ENCODE results near the gene KCP.

KCP gene

DNA sequence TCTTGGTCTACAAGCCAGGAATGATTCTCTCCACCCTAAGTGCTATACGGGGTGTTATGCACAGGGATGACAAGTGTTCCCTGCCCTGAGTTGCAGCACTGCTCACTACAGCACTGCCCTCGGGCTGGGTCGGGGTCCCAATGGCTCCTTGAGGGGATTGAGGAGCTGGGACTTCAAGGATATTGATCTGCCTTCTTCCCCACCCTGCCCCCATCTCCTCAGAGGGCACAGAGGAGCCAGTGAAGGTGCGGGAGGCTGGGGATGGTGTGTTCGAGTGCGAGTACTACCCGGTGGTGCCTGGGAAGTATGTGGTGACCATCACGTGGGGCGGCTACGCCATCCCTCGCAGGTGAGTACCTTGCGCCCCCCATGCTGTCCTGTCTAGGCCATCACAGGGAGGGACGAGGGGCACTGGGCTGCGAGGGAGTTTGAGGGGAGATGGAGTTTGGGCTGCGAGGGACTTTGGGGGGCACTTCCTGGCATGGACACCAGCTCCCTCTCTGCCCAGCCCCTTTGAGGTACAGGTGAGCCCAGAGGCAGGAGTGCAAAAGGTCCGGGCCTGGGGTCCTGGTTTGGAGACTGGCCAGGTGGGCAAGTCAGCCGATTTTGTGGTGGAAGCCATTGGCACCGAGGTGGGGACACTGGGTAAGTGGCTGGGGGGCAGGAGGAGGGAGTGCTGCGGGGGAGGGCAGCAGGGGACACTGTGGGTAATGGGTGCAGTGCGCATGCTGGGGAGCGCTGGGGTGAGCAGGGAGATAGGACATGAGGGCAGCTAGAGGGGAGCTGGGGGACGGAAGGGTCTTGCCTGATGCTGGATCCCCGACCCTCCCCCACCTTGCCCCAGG lies 70.0 kb downstream of the KCP start:
- no peak for DNase-seq (ENCODE audit: low read depth)

- DNase-seq (ENCODE audit: low read depth): no peak
These were observed 70.7 kb downstream of the KCP start for GRCh38 chr7:128839751-128840177.

GRCh38 chr7:128838981-128839731 lies 71.4 kb downstream of the KCP start:
- DNase-seq (ENCODE audit: low read depth): no peak

DNA sequence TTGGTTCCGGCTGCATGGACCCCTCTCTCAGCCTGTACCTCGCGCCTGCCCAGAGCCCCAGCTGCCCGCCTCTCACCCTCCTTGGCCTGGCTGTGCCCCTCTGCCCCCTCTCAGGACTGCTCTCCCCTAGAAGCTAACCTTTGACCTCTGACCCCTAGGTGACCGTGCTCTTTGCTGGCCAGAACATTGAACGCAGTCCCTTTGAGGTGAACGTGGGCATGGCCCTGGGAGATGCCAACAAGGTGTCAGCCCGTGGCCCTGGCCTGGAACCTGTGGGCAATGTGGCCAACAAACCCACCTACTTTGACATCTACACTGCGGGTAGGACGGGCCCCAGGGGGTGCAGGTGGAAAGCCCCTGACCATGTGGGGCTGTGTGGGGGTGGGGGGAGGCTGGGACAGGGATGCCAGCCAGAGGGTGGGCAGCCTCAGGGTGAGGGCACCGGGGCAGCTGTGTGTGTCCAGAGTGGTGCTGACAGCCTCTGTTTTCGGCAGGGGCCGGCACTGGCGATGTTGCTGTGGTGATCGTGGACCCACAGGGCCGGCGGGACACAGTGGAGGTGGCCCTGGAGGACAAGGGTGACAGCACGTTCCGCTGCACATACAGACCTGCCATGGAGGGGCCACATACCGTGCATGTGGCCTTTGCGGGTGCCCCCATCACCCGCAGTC lies 72.3 kb downstream of the KCP start:
- no peak for DNase-seq (ENCODE audit: low read depth)

DNA sequence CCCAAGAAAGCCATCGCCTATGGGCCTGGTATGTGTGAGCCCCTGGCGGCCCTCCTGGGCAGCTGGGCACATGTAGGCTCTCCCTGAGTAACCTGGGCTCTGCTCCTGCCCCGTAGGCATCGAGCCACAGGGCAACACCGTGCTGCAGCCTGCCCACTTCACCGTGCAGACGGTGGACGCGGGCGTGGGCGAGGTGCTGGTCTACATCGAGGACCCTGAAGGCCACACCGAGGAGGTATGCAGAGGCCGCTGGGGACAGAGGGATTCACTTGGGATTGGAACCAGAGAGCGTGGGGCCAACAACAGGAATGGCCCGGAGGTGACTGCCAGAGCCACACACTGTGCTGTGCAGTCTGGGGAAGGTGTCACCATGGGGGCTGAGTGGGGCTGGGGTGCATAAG lies 73.0 kb downstream of the KCP start:
- no peak for DNase-seq (ENCODE audit: low read depth)

DNA sequence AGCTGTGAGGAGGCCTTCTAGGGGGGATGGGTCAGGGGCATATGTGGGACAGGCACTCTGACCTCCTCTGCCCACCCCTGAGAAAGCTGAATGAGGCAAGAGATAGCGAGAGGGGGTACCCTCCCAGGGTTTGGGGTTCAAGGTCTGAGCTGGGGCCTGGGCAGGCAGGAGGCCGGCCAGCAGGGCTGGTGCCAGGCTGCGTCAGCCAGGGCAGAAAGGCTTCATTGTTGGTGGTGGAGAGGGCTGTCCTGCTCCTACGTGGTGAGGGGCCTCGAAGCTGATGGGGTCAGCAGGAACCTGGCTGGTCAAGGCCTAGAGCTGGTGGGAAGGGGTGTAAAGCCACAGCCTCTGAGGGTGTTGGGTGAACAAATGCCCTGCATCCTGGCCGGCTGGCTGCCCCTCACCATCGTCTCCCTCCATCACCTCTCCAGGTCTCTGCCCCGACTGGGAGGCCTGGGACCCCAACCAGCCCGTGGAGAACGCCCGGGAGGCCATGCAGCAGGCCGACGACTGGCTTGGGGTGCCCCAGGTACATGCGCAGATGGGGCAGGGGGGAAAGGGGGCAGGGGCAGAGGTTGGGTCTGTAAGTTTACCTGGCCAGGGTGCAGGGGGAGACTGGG lies 73.7 kb downstream of the KCP start:
- no peak for DNase-seq (ENCODE audit: low read depth)

DNA sequence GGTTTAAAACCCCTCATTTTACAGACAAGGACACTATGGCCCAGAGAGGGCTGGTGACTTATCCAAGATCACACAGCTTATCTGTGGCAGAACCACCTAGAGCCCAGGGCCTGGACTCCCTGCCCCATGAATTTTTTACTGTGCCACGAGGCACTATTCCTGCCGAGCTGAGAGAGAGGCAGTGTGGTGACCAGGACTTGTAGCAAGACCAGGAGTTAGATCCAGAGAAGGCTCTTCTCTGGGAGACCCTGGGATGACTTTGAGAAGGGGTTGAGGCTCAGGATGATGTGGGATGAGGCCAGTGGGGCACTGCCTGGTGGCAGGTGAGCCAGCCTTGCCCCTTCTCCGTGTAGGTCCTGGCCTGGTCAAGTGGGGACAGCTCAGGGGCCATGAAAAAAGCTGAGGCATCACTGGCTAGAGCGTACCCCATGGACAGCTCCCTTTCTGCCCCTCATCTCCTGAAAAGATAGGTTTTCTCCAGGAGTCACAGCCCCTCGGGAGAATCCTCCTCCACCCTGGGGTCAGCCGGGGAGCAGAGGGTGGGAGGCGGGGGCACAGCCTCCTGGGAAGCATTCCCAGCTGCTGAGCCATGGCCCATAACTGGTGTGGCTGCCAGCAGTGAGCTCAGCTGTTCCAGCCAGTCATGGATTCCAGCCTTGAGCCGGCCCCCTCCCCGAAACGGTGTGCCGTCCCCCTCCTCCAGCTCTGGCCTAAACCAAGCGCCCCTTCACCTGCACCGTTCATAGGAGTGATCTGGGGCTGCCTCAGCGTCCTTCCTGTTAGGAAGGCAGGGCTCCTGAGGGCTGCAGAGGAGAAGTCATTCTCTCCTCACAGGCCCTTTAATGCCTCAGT lies 74.5 kb downstream of the KCP start:
- no peak for DNase-seq (ENCODE audit: low read depth)

DNA sequence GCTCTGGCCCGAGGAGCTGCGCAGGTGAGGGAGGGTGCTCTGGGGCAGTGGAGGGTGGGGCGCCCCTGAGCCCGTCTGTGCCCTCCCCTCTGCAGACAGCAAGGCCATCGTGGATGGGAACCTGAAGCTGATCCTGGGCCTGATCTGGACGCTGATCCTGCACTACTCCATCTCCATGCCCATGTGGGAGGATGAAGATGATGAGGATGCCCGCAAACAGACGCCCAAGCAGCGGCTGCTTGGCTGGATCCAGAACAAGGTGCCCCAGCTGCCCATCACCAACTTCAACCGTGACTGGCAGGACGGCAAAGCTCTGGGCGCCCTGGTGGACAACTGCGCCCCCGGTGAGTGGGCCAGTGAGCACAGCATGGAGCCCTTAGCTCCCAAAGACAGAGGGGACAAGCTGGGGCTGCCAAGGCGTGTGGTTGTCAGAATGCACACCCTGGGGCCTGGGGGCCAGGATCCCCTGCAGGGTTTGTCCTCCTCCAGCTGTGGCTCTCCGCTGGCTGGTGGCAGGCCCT lies 75.2 kb downstream of the KCP start:
- no peak for DNase-seq (ENCODE audit: low read depth)

GRCh38 chr7:128833946-128834325 lies 76.6 kb downstream of the KCP start:
- no peak for DNase-seq (ENCODE audit: low read depth)

GRCh38 chr7:128833148-128833945 lies 77.2 kb downstream of the KCP start:
- DNase-seq (ENCODE audit: low read depth): no peak

DNA sequence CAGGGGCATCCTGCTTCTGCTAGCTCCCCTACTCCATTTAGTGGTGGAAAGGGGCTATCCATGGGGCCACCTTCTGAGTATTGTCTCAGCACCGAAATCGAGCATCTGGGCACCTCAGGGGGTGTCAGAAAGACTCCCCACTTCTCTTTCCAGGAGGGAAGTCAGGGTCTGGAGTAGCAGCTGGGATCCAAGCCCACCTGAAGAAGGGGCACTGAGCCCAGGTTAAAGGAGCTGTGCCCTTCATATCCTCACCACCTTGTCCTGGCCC lies 77.7 kb downstream of the KCP start:
- no peak for DNase-seq (ENCODE audit: low read depth)

- DNase-seq (ENCODE audit: low read depth): no peak
These were observed 78.3 kb downstream of the KCP start for GRCh38 chr7:128831994-128832879.

GRCh38 chr7:128831178-128831993 lies 79.1 kb downstream of the KCP start:
- DNase-seq (ENCODE audit: low read depth): no peak

- DNase-seq (ENCODE audit: low read depth): no peak
These were observed 80.0 kb downstream of the KCP start, which contains the start of gene FLNC for GRCh38 chr7:128830231-128831177. TSS of gene FLNC (plus strand) at chr7:128830406. CDS start at chr7:128830638, 232 bp downstream.

- DNase-seq (ENCODE audit: low read depth): no peak
These were observed 80.9 kb downstream of the KCP start for GRCh38 chr7:128829391-128830166.

- DNase-seq (ENCODE audit: low read depth): no peak
These were observed 82.4 kb downstream of the KCP start for GRCh38 chr7:128827971-128828711.

Data from T-helper 22 cell (primary cell).